Gastroesophageal sphincter (tissue), 4 donors: ENCODE results near the gene RTL10. TPM values are rescaled to one million over a fixed set of nuclear protein-coding genes. Genes with fewer than 3 reads are reported as not detected.
A peak's percentile ranks its signal among the peaks of the same experiment; 100 is the strongest.

Experiments used
- ATAC-seq: fragments of 150-250 bp; one replicate; pipeline ENCODE4 v1.9.1; 2016; ENCODE audit warnings: mild to moderate bottlenecking, moderate library complexity
- H3K27ac ChIP-seq, 4 donors: fragments of 200-600 bp; sonication (generic) in 3 of 4; 1 replicate in 3 of 4; 2 replicates in 1 of 4; pipeline ENCODE4 v1.5.1; 2016 to 2019
- H3K27me3 ChIP-seq: fragments of 200-600 bp; sonication (generic); one replicate; pipeline ENCODE4 v1.5.1; 2019
- H3K36me3 ChIP-seq, 2 donors: fragments of 200-600 bp; sonication (generic); one replicate each; pipeline ENCODE4 v1.5.1; 2019; ENCODE audit warnings: control low read depth in 1 of 2
- H3K4me1 ChIP-seq, 3 donors: fragments of 200-600 bp; sonication (generic); 1 replicate in 2 of 3; 2 replicates in 1 of 3; pipeline ENCODE4 v1.5.1; 2016 to 2019; ENCODE audit warnings: control low read depth in 2 of 3
- H3K4me3 ChIP-seq, 2 donors: fragments of 200-600 bp; sonication (generic); one replicate each; pipeline ENCODE4 v1.5.1; 2019; ENCODE audit warnings: mild to moderate bottlenecking in 1 of 2, moderate library complexity in 1 of 2
- H3K9me3 ChIP-seq, 3 donors: fragments of 200-600 bp; sonication (generic); one replicate each; pipeline ENCODE4 v1.5.1; 2017 to 2019; ENCODE audit warnings: control low read depth in 2 of 3
- EP300 ChIP-seq: sonication (generic); formaldehyde crosslinking; IDR thresholded peaks from one replicate; pipeline ENCODE4 v1.6.1; 2017; ENCODE audit warnings: antibody characterized with exemption, mild to moderate bottlenecking
- POLR2A ChIP-seq, 2 donors: fragments of 450-650 bp; IDR thresholded peaks; one replicate each; pipeline ENCODE4 v1.6.1; 2017; ENCODE audit warnings: antibody characterized with exemption in 2 of 2, mild to moderate bottlenecking in 2 of 2, moderate library complexity in 1 of 2
- POLR2AphosphoS5 ChIP-seq: sonication (generic); formaldehyde crosslinking; IDR thresholded peaks from one replicate; pipeline ENCODE4 v1.6.1; 2017; ENCODE audit warnings: antibody characterized with exemption
- WGBS, 2 donors: methylation state at CpG; one replicate each; pipeline ENCODE4 v1.1.5; 2018; ENCODE audit warnings: low coverage in 1 of 2; 5-methylcytosine and 5-hydroxymethylcytosine counted together
- total RNA-seq, 4 donors: library from RNA; depleted of rRNA; stranded (reverse); fragments of >200 nt; gene quantifications; one replicate each; pipeline ENCODE4 v1.1.0, GENCODE V29; 2016
- TF ChIP-seq, protein P1 (sequence below), 4 experiments: fragments of 200-600 bp in 2 of 4; fragments of 450-650 bp in 2 of 4; sonication (generic) in 1 of 4; IDR thresholded peaks; one replicate each; pipeline ENCODE4 v1.5.1; 2017 to 2019; ENCODE audit warnings: antibody characterized with exemption in 4 of 4, mild to moderate bottlenecking in 2 of 4, moderate library complexity in 2 of 4

Gene RTL10, protein sequence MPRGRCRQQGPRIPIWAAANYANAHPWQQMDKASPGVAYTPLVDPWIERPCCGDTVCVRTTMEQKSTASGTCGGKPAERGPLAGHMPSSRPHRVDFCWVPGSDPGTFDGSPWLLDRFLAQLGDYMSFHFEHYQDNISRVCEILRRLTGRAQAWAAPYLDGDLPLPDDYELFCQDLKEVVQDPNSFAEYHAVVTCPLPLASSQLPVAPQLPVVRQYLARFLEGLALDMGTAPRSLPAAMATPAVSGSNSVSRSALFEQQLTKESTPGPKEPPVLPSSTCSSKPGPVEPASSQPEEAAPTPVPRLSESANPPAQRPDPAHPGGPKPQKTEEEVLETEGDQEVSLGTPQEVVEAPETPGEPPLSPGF
- total RNA-seq, result 10 to 100 TPM in 2 of 4 donors, 1 to 10 TPM in 2; 6.6 to 15.9 (median 10.4) TPM

DNA sequence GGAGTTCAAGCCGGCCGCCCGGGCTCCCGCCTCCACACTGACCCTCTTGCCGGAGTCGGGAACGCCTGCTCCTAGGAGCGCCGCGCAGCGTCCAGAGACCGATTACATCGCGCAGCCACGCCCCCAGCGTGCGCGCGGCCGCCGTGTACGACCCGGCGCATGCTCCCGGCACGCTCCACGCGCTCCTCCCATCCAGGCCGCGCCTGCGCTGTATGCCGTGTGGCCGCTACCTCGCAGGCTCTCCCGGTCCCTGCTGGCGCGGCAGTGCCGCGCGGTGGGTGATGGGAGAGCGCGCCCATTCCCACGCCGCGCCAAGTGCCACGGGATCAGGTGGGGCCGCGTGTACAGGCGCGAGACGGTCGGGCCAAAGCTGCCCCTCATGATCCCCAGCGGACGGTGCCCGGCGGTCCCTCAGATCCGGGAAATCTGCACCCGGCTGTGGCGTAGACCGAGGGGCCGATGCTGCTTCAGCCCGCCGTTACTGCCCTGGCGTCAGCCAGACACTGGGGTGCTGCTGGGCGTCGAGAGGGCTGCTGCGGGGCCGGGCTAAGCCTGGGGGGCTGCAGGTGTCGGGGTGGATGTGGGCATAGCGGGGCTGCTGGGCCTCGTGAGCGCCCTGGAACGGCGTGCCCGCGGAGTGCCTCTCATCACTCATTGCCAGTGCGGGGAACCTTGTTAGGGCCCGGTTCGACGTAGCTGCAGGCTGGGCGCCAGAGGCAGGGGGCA, at the start of gene RTL10, which contains the start of gene GNB1L:
Gene RTL10, minus strand, starts transcription at position 97 of the 726 bp plus-strand sequence. CDS start 2,613 bp downstream, outside the sequence.
Gene GNB1L, minus strand, starts transcription at position 97 of the 726 bp plus-strand sequence. CDS start 33,519 bp downstream, outside the sequence.
- 0% methylated on average over 3 to 9 of the region's 81 CpGs for WGBS, 2 donors
- H3K4me1 ChIP-seq, result peaks cover 0 to 43% (median 20%) of the 10 kb centered on the region in 3 donors

DNA sequence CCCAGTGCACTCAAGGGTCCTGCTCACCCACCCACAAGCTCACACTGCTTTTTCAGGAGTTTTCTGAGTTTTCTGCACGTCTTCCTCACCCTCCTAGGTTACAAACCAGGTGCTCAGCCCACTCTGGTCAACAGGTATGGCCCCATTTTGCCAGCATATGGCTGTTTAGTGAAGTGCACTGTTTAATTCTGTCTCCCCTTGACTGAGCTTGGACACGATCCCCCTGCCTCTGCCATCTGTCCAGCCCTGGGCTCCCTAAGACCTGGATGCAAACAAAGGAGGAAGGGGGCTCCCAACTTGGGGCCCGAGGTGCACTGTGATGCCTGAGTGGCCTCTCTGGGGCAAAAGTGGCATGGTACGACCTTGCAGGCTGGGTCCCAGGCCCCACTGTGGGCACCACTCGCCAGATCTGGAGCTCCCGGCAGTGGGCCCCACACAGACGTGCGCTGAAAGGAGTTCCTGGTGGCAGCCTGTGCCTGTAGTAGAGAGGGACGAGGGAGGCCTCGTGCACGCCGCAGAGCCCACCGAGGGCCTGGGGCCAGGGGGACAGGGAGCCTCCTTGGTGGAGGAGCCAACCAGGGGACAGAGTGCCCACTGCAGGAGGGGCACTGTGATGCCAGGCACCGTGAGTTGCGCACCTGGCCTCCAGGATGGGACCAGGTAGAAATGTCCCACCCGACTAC, 49.6 kb upstream of the RTL10 start:
- 86% methylated on average over 4 of the region's 16 CpGs; no CpG with 5 or more reads in 1 of the 2 donors for WGBS, 2 donors
- no peaks in the 10 kb centered on the region for H3K27me3 ChIP-seq
- no peaks in the 10 kb centered on the region for H3K9me3 ChIP-seq
- ATAC-seq, result no peak
- H3K4me1 ChIP-seq, result no peaks in the 10 kb centered on the region
- H3K4me3 ChIP-seq, result no peak overlapping the region
- H3K36me3 ChIP-seq, result peaks cover 0 to 91% of the 10 kb centered on the region in 2 donors
- H3K27ac ChIP-seq, result no peak overlapping the region
- TF ChIP-seq, protein P1, sequence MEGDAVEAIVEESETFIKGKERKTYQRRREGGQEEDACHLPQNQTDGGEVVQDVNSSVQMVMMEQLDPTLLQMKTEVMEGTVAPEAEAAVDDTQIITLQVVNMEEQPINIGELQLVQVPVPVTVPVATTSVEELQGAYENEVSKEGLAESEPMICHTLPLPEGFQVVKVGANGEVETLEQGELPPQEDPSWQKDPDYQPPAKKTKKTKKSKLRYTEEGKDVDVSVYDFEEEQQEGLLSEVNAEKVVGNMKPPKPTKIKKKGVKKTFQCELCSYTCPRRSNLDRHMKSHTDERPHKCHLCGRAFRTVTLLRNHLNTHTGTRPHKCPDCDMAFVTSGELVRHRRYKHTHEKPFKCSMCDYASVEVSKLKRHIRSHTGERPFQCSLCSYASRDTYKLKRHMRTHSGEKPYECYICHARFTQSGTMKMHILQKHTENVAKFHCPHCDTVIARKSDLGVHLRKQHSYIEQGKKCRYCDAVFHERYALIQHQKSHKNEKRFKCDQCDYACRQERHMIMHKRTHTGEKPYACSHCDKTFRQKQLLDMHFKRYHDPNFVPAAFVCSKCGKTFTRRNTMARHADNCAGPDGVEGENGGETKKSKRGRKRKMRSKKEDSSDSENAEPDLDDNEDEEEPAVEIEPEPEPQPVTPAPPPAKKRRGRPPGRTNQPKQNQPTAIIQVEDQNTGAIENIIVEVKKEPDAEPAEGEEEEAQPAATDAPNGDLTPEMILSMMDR (IDR thresholded peaks at IDR 0.05), result no peak
- TF ChIP-seq POLR2AphosphoS5 (no peak), POLR2A (IDR thresholded peaks at IDR 0.05) (no peak), EP300 (no peak)

More for the DNA sequence above, at the start of gene RTL10, which contains the start of gene GNB1L:
- TF ChIP-seq, protein P1 (IDR thresholded peaks at IDR 0.05), result peak in 2 of 4 experiments; percentile 10 to 43
- TF ChIP-seq POLR2AphosphoS5 (peak; percentile 86), EP300 (no peak), POLR2A (IDR thresholded peaks at IDR 0.05) (peak; percentile 91 to 92)
- no peaks in the 10 kb centered on the region for H3K27me3 ChIP-seq
- peaks cover 0 to 26% of the 10 kb centered on the region in 2 donors for H3K36me3 ChIP-seq
- H3K4me3 ChIP-seq, result peak within 1 kb of the TSS; percentile 73 to 83
- H3K9me3 ChIP-seq, result no peaks in the 10 kb centered on the region
- H3K27ac ChIP-seq, result peak within 1 kb of the TSS; percentile 74 to 97 (median 94)
- peak; percentile 98 for ATAC-seq

DNA sequence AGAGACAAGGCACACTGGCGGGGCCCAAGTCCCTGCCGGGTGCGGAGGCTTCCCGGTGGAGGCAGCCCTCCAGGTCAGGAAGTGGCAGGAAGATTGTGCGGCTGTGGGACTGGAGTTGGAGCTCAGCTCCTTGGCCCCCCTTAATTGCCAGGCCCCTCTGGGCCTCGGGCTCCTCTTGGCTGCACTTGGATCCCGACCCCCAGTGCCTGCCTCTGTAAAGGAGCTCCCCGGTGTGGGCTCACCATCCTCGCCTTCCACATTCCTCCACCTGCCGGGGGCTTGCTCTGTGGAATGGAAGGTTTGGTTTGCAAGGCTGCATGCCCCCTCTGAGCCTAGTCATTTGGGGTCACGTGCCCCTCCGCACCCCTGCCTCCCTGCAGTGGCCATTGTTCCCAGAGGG, 48.8 kb upstream of the RTL10 start:
- no peaks in the 10 kb centered on the region for H3K27me3 ChIP-seq
- H3K36me3 ChIP-seq, result peaks cover 0 to 95% of the 10 kb centered on the region in 2 donors
- H3K9me3 ChIP-seq, result no peaks in the 10 kb centered on the region
- no peak for ATAC-seq
- no peak overlapping the region for H3K27ac ChIP-seq
- H3K4me1 ChIP-seq, result no peaks in the 10 kb centered on the region
- no CpG with 5 or more reads among the region's 12 CpGs for WGBS, 2 donors
- TF ChIP-seq, protein P1 (IDR thresholded peaks at IDR 0.05), result no peak
- H3K4me3 ChIP-seq, result no peak overlapping the region

DNA sequence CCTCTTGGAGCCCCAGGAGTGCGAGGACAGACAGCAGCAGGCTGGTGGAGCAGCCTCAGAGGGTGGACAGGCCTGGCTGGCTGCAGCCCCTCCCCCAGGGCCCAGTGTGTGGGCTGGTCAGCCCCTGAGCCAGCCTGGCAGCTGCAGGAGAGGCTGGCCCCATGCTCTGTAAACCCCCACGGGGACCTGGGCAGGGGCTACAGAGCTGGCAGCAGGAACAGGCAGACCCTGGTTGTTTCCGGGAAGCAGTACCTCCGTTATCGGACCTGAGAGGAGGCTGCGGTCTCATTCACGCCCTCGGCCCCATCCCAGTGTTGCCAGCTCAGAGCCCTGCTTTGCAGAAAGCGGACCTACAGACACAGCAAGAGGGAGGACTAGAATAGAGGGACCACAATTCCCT, 48.4 kb upstream of the RTL10 start:
- Histone ChIP-seq H3K4me1 (no peaks in the 10 kb centered on the region), H3K4me3 (no peak overlapping the region), H3K36me3 (peaks cover 0 to 95% of the 10 kb centered on the region in 2 donors), H3K27ac (no peak overlapping the region), H3K9me3 (no peaks in the 10 kb centered on the region), H3K27me3 (no peaks in the 10 kb centered on the region)
- WGBS, 2 donors, result no CpG with 5 or more reads among the region's 9 CpGs
- TF ChIP-seq EP300, result no peak
- no peak for TF ChIP-seq POLR2AphosphoS5
- no peak for ATAC-seq

DNA sequence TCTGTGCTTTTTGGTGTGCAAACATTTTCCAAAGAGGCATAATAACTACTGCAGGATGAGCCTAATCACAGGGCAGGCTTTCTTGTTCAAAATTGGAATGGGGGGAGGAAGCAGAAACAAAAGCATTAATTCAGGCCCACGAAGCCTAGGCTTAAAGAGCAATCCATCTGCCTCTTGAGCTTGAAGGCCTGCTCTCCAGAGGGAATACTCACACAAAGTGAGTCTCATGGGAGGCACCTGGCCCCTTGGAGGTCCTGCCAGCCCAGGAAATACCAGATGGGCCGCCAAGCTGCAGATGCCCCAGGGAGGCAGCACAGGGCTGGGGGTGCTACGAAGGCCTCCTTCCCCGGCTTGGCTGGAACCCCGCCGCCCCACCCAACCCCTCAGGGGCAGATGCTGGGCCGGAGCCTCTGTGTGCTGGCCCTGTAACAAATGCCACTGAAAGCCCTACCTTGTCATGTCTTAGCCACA, 47.6 kb upstream of the RTL10 start:
- H3K4me1 ChIP-seq, result no peaks in the 10 kb centered on the region
- H3K9me3 ChIP-seq, result no peaks in the 10 kb centered on the region
- no peak for ATAC-seq
- no peak overlapping the region for H3K27ac ChIP-seq
- H3K27me3 ChIP-seq, result no peaks in the 10 kb centered on the region
- H3K36me3 ChIP-seq, result peaks cover 0 to 95% of the 10 kb centered on the region in 2 donors
- WGBS, 2 donors, result 75% methylated on average over 1 of the region's 7 CpGs; no CpG with 5 or more reads in 1 of the 2 donors
- TF ChIP-seq EP300, result no peak
- TF ChIP-seq, protein P1 (IDR thresholded peaks at IDR 0.05), result no peak
- TF ChIP-seq POLR2AphosphoS5, result no peak
- no peak for TF ChIP-seq POLR2A (IDR thresholded peaks at IDR 0.05)
- H3K4me3 ChIP-seq, result no peak overlapping the region
